HG03520 (cell line): ENCODE measurements around the gene EHBP1.
"Not testable (repeated sequence)": the region's sequence is repeated elsewhere in the genome, so short reads cannot be mapped to it uniquely, and the experiment has no call there.

Experiments
- ATAC-seq: cut with Tn5 transposase; IDR thresholded peaks from one replicate; pipeline ENCODE4 v1.9.1; 2021; ENCODE audit warnings: mild to moderate bottlenecking, moderate library complexity; ENCODE audit not compliant: unreplicated experiment

The EHBP1 gene

GRCh38 chr2:63058144-63058920 is 352.8 kb downstream of the EHBP1 start:
- ATAC-seq, result no peak

DNA sequence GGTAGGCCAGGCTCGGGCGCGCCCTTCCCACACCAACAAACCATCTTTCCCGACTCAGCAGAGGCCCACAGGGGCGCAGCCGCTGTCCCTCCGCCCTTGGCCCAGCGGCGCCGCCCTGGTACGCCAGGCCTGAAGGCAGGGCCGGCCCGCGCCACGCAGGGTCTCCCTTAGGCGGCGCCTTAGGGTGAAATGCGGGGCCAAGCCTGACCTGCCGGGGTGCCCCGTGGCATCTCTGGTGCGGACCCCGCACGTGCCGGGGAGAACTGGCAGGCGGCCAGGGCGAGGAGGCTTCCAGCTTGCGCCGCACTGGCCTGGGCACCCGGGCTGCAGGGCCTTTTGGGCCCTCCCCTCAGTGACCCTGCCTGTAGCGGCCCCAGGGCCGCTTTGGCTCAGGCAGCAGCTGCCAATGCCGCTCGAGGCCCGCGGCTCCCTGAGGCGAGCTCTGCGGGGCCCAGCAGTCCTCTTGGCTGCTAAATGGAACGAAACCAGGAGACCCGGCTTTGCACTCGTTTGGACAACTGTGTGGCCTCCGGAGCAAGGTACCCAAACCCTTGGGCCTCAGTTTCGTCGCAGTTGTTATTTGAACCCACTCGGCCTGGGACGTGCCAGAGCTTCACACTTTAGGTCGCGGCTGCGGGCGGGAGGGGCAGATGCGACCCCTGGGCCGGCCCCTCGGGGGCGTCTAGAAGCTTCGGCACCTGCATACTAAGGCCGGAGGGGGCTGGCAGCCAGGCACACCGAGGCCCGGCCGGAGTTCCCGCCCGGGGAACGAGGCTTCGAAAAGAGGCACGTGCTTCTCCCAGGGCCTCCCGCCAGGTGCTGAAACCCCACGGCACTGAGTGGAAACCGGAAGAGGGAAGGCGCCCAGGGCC is 353.6 kb downstream of the EHBP1 start:
- ATAC-seq, result no peak

- no peak for ATAC-seq
Observed at GRCh38 chr2:63059793-63060471, 354.4 kb downstream of the EHBP1 start.

GRCh38 chr2:63060472-63060991 is 355.0 kb downstream of the EHBP1 start:
- no peak for ATAC-seq

- ATAC-seq, result no peak
Observed at GRCh38 chr2:63064197-63064596, 358.7 kb downstream of the EHBP1 start.

GRCh38 chr2:63064661-63065060 is 359.1 kb downstream of the EHBP1 start:
- ATAC-seq, result no peak

- no peak for ATAC-seq
Observed at GRCh38 chr2:63066265-63066664, 360.8 kb downstream of the EHBP1 start.

- ATAC-seq, result no peak
Observed at GRCh38 chr2:63066838-63067237, 361.3 kb downstream of the EHBP1 start.

DNA sequence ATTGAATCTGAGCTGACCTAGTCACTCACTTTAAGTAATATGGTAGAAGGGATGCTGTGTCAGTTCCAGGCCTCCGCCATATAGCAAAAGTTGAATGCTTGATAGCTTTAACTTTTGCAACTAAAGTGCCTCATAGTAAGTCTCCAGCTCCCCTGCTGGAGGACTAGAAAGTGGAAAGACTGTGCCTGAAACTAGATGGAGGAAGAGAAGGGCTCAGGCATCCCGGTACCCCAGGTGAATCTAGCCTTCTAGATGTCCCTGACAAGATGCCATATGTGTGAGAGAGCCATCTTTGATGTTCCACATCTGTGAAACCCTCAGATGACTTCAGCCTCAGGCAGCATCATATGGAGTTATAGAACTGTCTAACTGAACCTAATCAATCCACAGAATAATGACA is 366.2 kb downstream of the EHBP1 start:
- no peak for ATAC-seq

- ATAC-seq, result no peak
Observed at GRCh38 chr2:63073994-63074393, 368.5 kb downstream of the EHBP1 start.

DNA sequence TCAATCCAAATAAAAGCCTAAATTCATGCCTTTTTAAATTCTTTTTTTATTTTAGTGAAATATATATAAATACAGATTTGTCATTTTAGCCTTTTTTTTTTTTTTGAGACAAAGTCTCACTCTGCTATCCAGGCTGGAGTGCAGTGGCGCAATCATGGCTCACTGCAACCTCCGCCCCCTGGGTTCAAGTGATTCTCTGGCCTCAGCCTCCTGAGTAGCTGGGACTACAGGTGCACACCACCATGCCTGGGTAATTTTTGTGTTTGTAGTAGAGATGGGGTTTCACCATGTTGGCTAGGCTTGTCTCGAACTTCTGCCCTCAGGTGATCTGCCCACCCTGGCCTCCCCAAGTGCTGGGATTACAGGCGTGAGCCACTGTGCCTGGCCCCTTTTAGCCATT is 368.9 kb downstream of the EHBP1 start:
- not testable (repeated sequence) for ATAC-seq

- peak; percentile 51 for ATAC-seq
Observed at GRCh38 chr2:63078852-63079606, 373.5 kb downstream of the EHBP1 start.

- ATAC-seq, result no peak
Observed at GRCh38 chr2:63081404-63081803, 375.9 kb downstream of the EHBP1 start.

- ATAC-seq, result no peak
Observed at GRCh38 chr2:63086687-63087086, 381.2 kb downstream of the EHBP1 start.

DNA sequence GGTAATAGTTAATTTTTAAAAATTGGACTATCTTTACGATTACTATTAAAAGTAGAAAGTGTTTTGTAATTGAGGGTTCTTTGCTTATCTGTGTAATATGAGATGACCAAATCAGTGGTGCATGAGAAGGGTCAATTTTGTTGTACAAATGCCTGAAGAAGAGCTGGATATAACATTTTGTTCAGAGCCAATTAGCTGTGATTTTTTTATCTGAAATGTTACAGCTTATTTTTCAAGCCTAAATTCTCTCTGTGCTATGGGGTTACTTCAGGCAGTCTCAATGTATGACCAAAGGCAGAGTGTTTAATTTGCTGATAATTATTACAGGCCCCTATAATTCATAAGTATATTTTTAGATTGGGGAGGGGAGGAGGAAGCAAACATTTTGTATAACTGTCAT is 386.9 kb downstream of the EHBP1 start:
- no peak for ATAC-seq

GRCh38 chr2:63092857-63093256 is 387.3 kb downstream of the EHBP1 start:
- ATAC-seq, result no peak

- ATAC-seq, result no peak
Observed at GRCh38 chr2:63093502-63093901, 388.0 kb downstream of the EHBP1 start.
